ENCODE measurements around the gene CHAT. TPM values are rescaled to one million over a fixed set of nuclear protein-coding genes. Genes with fewer than 3 reads are reported as not detected.
A peak's percentile ranks its signal among the peaks of the same experiment; 100 is the strongest.

Gene CHAT
- total RNA-seq, result not detected
- polyA plus RNA-seq, result not detected
- long read RNA-seq, donor 1, result 0 reads
- long read RNA-seq, donor 2, result 0 reads
- long read RNA-seq, donor 3, result 0 reads

DNA sequence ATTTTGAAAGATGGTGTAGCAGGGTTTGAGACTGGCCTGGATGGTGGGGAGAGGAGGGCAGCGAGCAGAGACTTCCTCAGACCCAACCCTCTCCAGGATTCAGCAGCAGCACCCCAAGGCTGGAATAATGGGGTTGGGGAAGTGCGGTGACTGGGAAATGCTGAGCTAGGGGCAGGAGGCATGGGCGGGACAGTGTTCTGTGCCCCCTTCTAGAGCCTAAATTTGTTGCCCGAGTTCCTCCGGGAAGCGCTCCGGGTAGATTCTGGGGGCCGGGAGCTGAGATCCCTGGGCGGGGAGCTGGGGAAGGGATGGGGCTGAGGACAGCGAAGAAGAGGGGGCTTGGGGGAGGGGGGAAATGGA lies at the start of gene CHAT:
TSS of gene CHAT (plus strand) at position 156 of the 360 bp plus-strand sequence. CDS start at position 309, 153 bp downstream.
- no peak within 1 kb of the TSS for H3K4me3 ChIP-seq
- H3K9me3 ChIP-seq, result no peaks in the 10 kb centered on the region
- 0 to 1% methylated on average over 8 to 10 of the region's 10 CpGs for WGBS, 2 donors
- peaks cover 0 to 33% (median 17%) of the 10 kb centered on the region in 9 donors for H3K4me1 ChIP-seq
- no peak for TF ChIP-seq CTCF (IDR thresholded peaks at IDR 0.05)
- H3K27me3 ChIP-seq, result peaks cover 61 to 100% (median 100%) of the 10 kb centered on the region in 7 donors
- DNase-seq (no peak), ATAC-seq (no peak)
- H3K27ac ChIP-seq, result no peak within 1 kb of the TSS
- intact Hi-C loops (cut with DNase I), result no loop called here
- no peaks in the 10 kb centered on the region for H3K36me3 ChIP-seq

- peaks cover 0 to 10% (median 0%) of the 10 kb centered on the region in 11 donors for H3K9me3 ChIP-seq
- H3K27me3 ChIP-seq, result peaks cover 0 to 22% (median 5%) of the 10 kb centered on the region in 7 donors
- no peaks in the 10 kb centered on the region for H3K36me3 ChIP-seq
- 64 to 78% methylated on average over 4 of the region's 4 CpGs for WGBS, 2 donors
- no peak overlapping the region for H3K27ac ChIP-seq
- no peak for TF ChIP-seq CTCF (IDR thresholded peaks at IDR 0.05)
- ATAC-seq, result peak in 3 of 8 donors; percentile 33 to 35 (median 33)
- intact Hi-C loops (cut with DNase I), result no loop called here
- no peak for DNase-seq
- no peak overlapping the region for H3K4me3 ChIP-seq
- H3K4me1 ChIP-seq, result peaks cover 0 to 3% (median 0%) of the 10 kb centered on the region in 9 donors
Observed at GRCh38 chr10:49564461-49565009, 49.3 kb upstream of the CHAT start.

DNA sequence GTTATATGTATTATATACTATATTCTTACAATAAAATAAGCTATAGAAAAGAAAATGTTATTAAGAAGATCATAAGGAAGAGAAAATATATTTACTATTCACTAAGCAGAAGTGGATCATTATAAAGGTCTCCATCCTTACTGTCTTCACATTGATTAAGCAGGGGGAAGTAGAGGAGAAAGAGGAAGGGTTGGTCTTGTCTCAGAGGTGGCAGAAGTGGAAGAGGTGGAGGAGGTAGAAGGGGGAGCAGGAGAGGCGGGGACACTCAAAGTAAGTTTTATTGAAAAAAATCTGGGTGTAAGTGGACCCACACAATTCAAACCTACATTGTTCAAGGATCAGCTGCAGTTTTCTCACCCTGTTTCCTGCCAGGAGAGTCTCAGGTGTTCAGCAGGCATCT lies 46.0 kb upstream of the CHAT start:
- peaks cover 0 to 6% (median 0%) of the 10 kb centered on the region in 7 donors for H3K27me3 ChIP-seq
- no peak overlapping the region for H3K27ac ChIP-seq
- peaks cover 0 to 3% (median 0%) of the 10 kb centered on the region in 9 donors for H3K4me1 ChIP-seq
- H3K4me3 ChIP-seq, result no peak overlapping the region
- ATAC-seq (no peak), DNase-seq (no peak)
- intact Hi-C loops (cut with DNase I), result no loop called here
- no peaks in the 10 kb centered on the region for H3K36me3 ChIP-seq
- H3K9me3 ChIP-seq, result peaks cover 0 to 13% (median 0%) of the 10 kb centered on the region in 11 donors
- no peak for TF ChIP-seq CTCF (IDR thresholded peaks at IDR 0.05)
- WGBS, 2 donors, result 69 to 94% methylated on average over 1 of the region's 1 CpG

- no peak for TF ChIP-seq CTCF (IDR thresholded peaks at IDR 0.05)
- WGBS, 2 donors, result 59 to 66% methylated on average over 2 of the region's 2 CpGs
Observed at GRCh38 chr10:49568235-49568634, 45.6 kb upstream of the CHAT start.

More at GRCh38 chr10:49568235-49568634, 45.6 kb upstream of the CHAT start:
- DNase-seq (no peak), ATAC-seq (peak in 1 of 8 donors; percentile 73)
- Histone ChIP-seq H3K9me3 (peaks cover 0 to 13% (median 0%) of the 10 kb centered on the region in 11 donors), H3K4me3 (no peak overlapping the region), H3K27ac (no peak overlapping the region), H3K27me3 (peaks cover 0 to 6% (median 0%) of the 10 kb centered on the region in 7 donors), H3K4me1 (peaks cover 0 to 3% (median 0%) of the 10 kb centered on the region in 9 donors), H3K36me3 (no peaks in the 10 kb centered on the region)
- intact Hi-C loops (cut with DNase I), result no loop called here
